Mucosa of rectum (tissue), 2 donors: ENCODE measurements around the gene AFF4.

Experiments
- H3K27ac ChIP-seq, 2 donors: one replicate each; pipeline ENCODE4 v1.7.0; 2013; ENCODE audit warnings: inconsistent platforms in 2 of 2, low read depth in 2 of 2, low read length in 2 of 2
- H3K27me3 ChIP-seq, 2 donors: one replicate each; pipeline ENCODE4 v1.7.0; 2013; ENCODE audit warnings: low read length in 2 of 2; ENCODE audit not compliant: control insufficient read depth in 2 of 2, insufficient read depth in 2 of 2
- H3K36me3 ChIP-seq, 2 donors: one replicate each; pipeline ENCODE4 v1.7.0; 2013; ENCODE audit warnings: low read length in 2 of 2; ENCODE audit not compliant: control insufficient read depth in 2 of 2, insufficient read depth in 2 of 2
- H3K4me1 ChIP-seq, 2 donors: one replicate each; pipeline ENCODE4 v1.7.0; 2013; ENCODE audit warnings: low read length in 2 of 2, mild to moderate bottlenecking in 1 of 2; ENCODE audit not compliant: control insufficient read depth in 2 of 2, insufficient read depth in 2 of 2
- H3K4me3 ChIP-seq, 2 donors: one replicate each; pipeline ENCODE4 v1.7.0; 2013; ENCODE audit warnings: low read length in 2 of 2
- H3K9ac ChIP-seq, 2 donors: one replicate each; pipeline ENCODE4 v1.7.0; 2013; ENCODE audit warnings: low read length in 2 of 2, low read depth in 1 of 2, mild to moderate bottlenecking in 1 of 2
- H3K9me3 ChIP-seq, 2 donors: one replicate each; pipeline ENCODE4 v1.7.0; 2013; ENCODE audit warnings: low read length in 2 of 2; ENCODE audit not compliant: control insufficient read depth in 2 of 2
- donor health status: healthy.
- donor health status: Normal muscosa, but diverticular disease.

Gene AFF4

GRCh38 chr5:132848270-132848669 lies 115.2 kb downstream of the AFF4 start:
- no peaks in the 10 kb centered on the region for H3K9me3 ChIP-seq
- H3K36me3 ChIP-seq = no peaks in the 10 kb centered on the region
- no peak overlapping the region for H3K27ac ChIP-seq

GRCh38 chr5:132841305-132841704 lies 122.1 kb downstream of the AFF4 start:
- Histone ChIP-seq H3K9ac (no peak overlapping the region), H3K36me3 (no peaks in the 10 kb centered on the region), H3K27me3 (no peaks in the 10 kb centered on the region), H3K27ac (peak overlapping the region; percentile 91 to 93), H3K4me1 (peaks cover 39 to 45% of the 10 kb centered on the region in 2 donors), H3K9me3 (no peaks in the 10 kb centered on the region), H3K4me3 (no peak overlapping the region)

More at GRCh38 chr5:132848270-132848669, 115.2 kb downstream of the AFF4 start:
- Histone ChIP-seq H3K4me3 (no peak overlapping the region), H3K9ac (no peak overlapping the region), H3K27me3 (no peaks in the 10 kb centered on the region), H3K4me1 (no peaks in the 10 kb centered on the region)

DNA sequence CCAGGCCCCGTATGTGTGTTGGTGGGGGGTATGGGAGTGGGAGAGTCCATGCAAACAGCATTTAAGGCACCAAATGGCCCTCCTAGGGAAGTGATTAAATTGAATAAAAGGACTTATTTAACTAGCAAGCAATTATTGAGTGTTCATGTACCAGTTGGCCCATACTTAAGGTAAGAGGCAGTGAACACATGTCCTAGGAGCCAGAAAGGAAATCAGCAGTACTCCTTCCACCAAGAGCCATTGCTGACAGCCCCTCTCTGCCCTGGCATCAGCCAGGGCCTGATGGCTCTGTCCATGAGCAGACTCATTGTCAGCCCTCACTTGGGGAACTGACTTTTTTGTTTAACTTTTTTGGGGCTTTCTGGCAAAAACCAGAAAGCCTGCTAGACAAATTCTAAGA lies 122.5 kb downstream of the AFF4 start:
- H3K27ac ChIP-seq = peak overlapping the region; percentile 91 to 93
- no peak overlapping the region for H3K4me3 ChIP-seq
- H3K27me3 ChIP-seq = no peaks in the 10 kb centered on the region
- peaks cover 43 to 49% of the 10 kb centered on the region in 2 donors for H3K4me1 ChIP-seq
- H3K36me3 ChIP-seq = no peaks in the 10 kb centered on the region
- H3K9me3 ChIP-seq = no peaks in the 10 kb centered on the region
- peak overlapping the region in 1 of 2 donors; percentile 35 for H3K9ac ChIP-seq

- Histone ChIP-seq H3K27ac (peak overlapping the region; percentile 91 to 93), H3K36me3 (no peaks in the 10 kb centered on the region), H3K4me3 (peak overlapping the region in 1 of 2 donors; percentile 44), H3K9ac (peak overlapping the region in 1 of 2 donors; percentile 35), H3K27me3 (no peaks in the 10 kb centered on the region), H3K4me1 (peaks cover 46 to 55% of the 10 kb centered on the region in 2 donors), H3K9me3 (no peaks in the 10 kb centered on the region)
Measured at GRCh38 chr5:132840313-132840712, 123.1 kb downstream of the AFF4 start.

DNA sequence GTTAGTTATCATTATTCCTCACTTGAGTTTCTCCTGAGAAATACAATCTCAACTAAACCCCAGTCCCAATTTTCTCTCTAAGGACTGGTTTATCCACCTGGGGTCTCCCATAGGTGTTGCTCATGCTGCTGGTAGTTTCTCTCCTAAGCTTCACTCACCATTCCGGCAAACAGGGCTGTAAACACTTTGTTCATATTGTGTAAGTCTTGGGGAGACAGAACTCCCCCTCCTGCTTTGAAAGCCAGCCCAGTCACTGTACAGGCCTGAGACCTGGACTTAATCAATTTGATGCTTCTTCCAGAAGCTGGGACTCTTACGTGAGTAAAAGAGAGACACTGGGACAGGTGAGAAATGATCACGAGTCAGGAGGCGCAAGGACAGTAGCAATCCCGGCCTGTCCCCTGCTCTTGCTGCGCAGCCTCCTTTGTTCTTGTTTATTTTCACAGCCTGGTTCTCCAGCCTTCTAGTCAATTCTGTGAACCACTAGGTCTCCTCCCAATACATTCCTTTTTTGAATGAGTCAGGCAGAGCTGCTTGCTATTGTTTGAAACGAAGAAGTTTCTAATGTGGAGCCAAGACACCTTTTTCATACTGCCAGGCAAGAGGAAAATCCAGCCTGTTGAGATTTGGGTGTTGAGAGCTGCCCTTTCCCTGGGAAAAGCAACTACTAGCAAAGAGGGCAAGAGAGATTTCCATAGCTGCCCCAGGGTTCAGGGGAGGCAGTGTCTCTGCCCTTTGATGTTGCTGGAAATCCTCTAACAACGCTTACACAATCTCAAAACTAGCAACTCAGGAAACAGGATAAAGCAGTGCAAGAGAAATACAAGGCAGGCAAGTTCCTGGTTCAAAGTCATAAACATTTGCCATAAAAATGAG lies 123.8 kb downstream of the AFF4 start:
- peak overlapping the region; percentile 91 to 93 for H3K27ac ChIP-seq
- peaks cover 46 to 57% of the 10 kb centered on the region in 2 donors for H3K4me1 ChIP-seq
- no peaks in the 10 kb centered on the region for H3K9me3 ChIP-seq
- H3K4me3 ChIP-seq = peak overlapping the region in 1 of 2 donors; percentile 5
- no peaks in the 10 kb centered on the region for H3K36me3 ChIP-seq
- H3K27me3 ChIP-seq = no peaks in the 10 kb centered on the region
- peak overlapping the region; percentile 38 to 40 for H3K9ac ChIP-seq

GRCh38 chr5:132838516-132839282 lies 124.7 kb downstream of the AFF4 start:
- Histone ChIP-seq H3K4me1 (peaks cover 46 to 57% of the 10 kb centered on the region in 2 donors), H3K4me3 (peak overlapping the region; percentile 5 to 39), H3K36me3 (no peaks in the 10 kb centered on the region), H3K9ac (peak overlapping the region; percentile 40 to 54), H3K27ac (peak overlapping the region; percentile 91 to 93), H3K9me3 (no peaks in the 10 kb centered on the region), H3K27me3 (no peaks in the 10 kb centered on the region)

- H3K4me1 ChIP-seq = peaks cover 46 to 57% of the 10 kb centered on the region in 2 donors
- no peaks in the 10 kb centered on the region for H3K27me3 ChIP-seq
- no peaks in the 10 kb centered on the region for H3K36me3 ChIP-seq
- peak overlapping the region in 1 of 2 donors; percentile 39 for H3K4me3 ChIP-seq
- H3K9me3 ChIP-seq = no peaks in the 10 kb centered on the region
- peak overlapping the region; percentile 61 for H3K9ac ChIP-seq
- H3K27ac ChIP-seq = peak overlapping the region; percentile 91 to 93
Measured at GRCh38 chr5:132837868-132838267, 125.6 kb downstream of the AFF4 start.

- no peaks in the 10 kb centered on the region for H3K9me3 ChIP-seq
- H3K9ac ChIP-seq = no peak overlapping the region
- H3K4me1 ChIP-seq = peaks cover 46 to 57% of the 10 kb centered on the region in 2 donors
- H3K27ac ChIP-seq = peak overlapping the region; percentile 57 to 93
- no peaks in the 10 kb centered on the region for H3K36me3 ChIP-seq
- H3K4me3 ChIP-seq = no peak overlapping the region
- H3K27me3 ChIP-seq = no peaks in the 10 kb centered on the region
Measured at GRCh38 chr5:132836852-132837251, 126.6 kb downstream of the AFF4 start.

GRCh38 chr5:132834057-132834456 lies 129.4 kb downstream of the AFF4 start:
- no peak overlapping the region for H3K4me3 ChIP-seq

DNA sequence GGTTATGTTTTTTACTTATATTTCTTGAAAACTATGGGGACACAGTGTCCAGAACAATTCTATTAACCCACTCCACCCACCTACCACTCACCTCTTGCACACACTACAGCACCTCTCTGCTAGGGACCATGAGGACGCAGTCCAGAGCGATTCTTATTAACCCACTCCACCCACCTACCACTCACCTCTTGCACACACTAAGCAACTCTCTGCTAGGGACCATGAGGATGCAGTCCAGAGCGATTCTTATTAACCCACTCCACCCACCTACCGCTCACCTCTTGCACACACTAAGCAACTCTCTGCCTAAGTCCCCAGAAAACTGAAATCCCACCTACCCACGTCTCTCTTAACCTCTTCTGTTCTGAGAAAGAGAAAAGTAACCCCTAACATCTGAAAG lies 130.8 kb downstream of the AFF4 start:
- no peak overlapping the region for H3K4me3 ChIP-seq
- peaks cover 0 to 1% of the 10 kb centered on the region in 2 donors for H3K36me3 ChIP-seq
- no peak overlapping the region for H3K9ac ChIP-seq
- no peaks in the 10 kb centered on the region for H3K9me3 ChIP-seq
- peaks cover 28 to 47% of the 10 kb centered on the region in 2 donors for H3K4me1 ChIP-seq
- H3K27me3 ChIP-seq = no peaks in the 10 kb centered on the region
- no peak overlapping the region for H3K27ac ChIP-seq

More at GRCh38 chr5:132834057-132834456, 129.4 kb downstream of the AFF4 start:
- Histone ChIP-seq H3K4me1 (peaks cover 33 to 53% of the 10 kb centered on the region in 2 donors), H3K9ac (no peak overlapping the region), H3K27me3 (no peaks in the 10 kb centered on the region), H3K27ac (no peak overlapping the region), H3K36me3 (no peaks in the 10 kb centered on the region), H3K9me3 (no peaks in the 10 kb centered on the region)
